ENCODE results near the gene COA1.

The COA1 gene

DNA sequence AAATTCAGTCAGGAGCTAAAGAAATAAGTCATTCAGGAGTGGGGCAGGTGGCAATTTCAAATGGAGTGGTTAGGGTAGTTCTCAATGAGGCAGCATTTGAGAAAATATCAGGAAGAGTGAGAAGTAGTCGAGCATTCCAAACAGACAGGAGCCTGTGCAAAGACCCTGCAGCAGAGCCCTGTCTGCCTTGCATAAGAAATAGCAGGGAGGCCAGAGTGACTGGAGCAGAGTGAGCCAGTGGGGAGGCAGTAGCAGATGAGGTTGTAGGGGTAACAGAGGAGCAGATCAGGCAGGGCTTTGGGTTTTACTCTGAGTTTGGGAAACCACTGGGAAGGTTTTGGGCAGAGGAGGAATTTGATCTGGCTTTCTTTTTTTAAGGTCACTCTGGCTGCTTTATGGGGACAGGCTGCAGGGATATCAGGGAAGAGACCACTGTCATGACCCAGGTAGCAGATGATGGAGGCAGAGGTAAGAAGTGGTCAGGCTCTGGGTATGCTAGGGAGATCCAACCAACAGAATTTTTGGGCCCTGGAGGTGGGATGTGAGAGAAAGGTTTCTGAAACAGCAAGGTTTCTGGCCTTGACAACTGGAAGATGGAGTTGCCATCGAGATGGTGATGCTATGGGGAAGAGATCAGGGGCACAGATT lies 27.9 kb upstream of the COA1 start:
- in situ Hi-C loops (cut with MboI; ENCODE audit: low pct_unique_long_range_greater_than_20kb, low sequenced_read_pairs, unreplicated experiment) = no loop called here
- TF ChIP-seq, protein P1, sequence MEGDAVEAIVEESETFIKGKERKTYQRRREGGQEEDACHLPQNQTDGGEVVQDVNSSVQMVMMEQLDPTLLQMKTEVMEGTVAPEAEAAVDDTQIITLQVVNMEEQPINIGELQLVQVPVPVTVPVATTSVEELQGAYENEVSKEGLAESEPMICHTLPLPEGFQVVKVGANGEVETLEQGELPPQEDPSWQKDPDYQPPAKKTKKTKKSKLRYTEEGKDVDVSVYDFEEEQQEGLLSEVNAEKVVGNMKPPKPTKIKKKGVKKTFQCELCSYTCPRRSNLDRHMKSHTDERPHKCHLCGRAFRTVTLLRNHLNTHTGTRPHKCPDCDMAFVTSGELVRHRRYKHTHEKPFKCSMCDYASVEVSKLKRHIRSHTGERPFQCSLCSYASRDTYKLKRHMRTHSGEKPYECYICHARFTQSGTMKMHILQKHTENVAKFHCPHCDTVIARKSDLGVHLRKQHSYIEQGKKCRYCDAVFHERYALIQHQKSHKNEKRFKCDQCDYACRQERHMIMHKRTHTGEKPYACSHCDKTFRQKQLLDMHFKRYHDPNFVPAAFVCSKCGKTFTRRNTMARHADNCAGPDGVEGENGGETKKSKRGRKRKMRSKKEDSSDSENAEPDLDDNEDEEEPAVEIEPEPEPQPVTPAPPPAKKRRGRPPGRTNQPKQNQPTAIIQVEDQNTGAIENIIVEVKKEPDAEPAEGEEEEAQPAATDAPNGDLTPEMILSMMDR (IDR thresholded peaks at IDR 0.05; ENCODE audit: extremely low read depth, insufficient read depth, missing control alignments) = no peak
- no peak for DNase-seq (ENCODE audit: low spot score)

GRCh38 chr7:43756368-43757072 lies 27.2 kb upstream of the COA1 start:
- in situ Hi-C loops (cut with MboI; ENCODE audit: low pct_unique_long_range_greater_than_20kb, low sequenced_read_pairs, unreplicated experiment) = no loop called here
- TF ChIP-seq, protein P1 (IDR thresholded peaks at IDR 0.05; ENCODE audit: extremely low read depth, insufficient read depth, missing control alignments) = no peak
- peak; percentile 42 for DNase-seq (ENCODE audit: low spot score)

GRCh38 chr7:43754596-43754995 lies 25.3 kb upstream of the COA1 start:
- TF ChIP-seq, protein P1 (IDR thresholded peaks at IDR 0.05; ENCODE audit: extremely low read depth, insufficient read depth, missing control alignments) = no peak
- DNase-seq (ENCODE audit: low spot score) = no peak
- in situ Hi-C loops (cut with MboI; ENCODE audit: low pct_unique_long_range_greater_than_20kb, low sequenced_read_pairs, unreplicated experiment) = no loop called here

DNA sequence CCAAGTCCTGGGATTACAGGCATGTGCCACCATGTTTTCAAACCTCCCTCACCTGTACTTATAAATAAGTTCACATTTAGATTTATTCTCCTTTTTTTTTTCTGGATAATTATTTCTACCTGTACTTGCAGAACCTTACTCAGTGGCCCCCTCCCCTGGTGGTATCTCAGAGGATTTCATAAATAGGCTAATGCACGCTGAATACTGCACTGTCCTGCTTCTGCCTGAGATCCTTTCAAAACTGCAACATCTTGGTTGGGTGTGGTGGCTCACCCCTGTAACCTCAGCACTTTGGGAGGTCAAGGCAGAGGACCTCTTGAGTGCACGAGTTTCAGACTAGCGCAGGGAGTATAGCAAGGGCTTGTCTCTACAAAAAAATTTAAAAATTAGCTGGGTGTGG lies 24.5 kb upstream of the COA1 start:
- TF ChIP-seq, protein P1 (IDR thresholded peaks at IDR 0.05; ENCODE audit: extremely low read depth, insufficient read depth, missing control alignments) = no peak
- no peak for DNase-seq (ENCODE audit: low spot score)
- in situ Hi-C loops (cut with MboI; ENCODE audit: low pct_unique_long_range_greater_than_20kb, low sequenced_read_pairs, unreplicated experiment) = no loop called here

- no peak for DNase-seq (ENCODE audit: low spot score)
- TF ChIP-seq, protein P1 (IDR thresholded peaks at IDR 0.05; ENCODE audit: extremely low read depth, insufficient read depth, missing control alignments) = no peak
- in situ Hi-C loops (cut with MboI; ENCODE audit: low pct_unique_long_range_greater_than_20kb, low sequenced_read_pairs, unreplicated experiment) = no loop called here
Observed at GRCh38 chr7:43753271-43753810, 24.0 kb upstream of the COA1 start.

DNA sequence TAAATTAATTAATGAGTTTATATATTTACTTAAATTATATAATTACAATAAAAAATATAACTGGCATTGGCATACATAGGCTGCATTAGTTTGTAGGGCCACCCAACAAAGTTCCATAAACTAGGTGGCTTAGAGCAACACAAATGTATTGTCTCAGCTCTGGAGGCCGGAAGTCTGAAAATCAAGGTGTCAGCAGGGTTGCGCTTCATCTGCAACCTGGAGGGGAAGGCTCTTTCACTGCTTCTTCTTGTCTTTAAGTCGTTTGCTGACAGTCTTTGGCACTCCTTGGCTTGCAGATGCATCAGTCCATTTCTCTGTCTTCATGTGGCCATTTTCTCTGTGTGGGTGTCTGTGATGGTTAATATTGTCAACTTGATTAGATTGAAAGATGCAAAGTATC lies 23.1 kb upstream of the COA1 start:
- TF ChIP-seq, protein P1 (IDR thresholded peaks at IDR 0.05; ENCODE audit: extremely low read depth, insufficient read depth, missing control alignments) = no peak
- in situ Hi-C loops (cut with MboI; ENCODE audit: low pct_unique_long_range_greater_than_20kb, low sequenced_read_pairs, unreplicated experiment) = no loop called here
- DNase-seq (ENCODE audit: low spot score) = no peak
